SK-N-SH (cell line): ENCODE results near the gene C21orf91. TPM values are rescaled to one million over a fixed set of nuclear protein-coding genes. Genes with fewer than 3 reads are reported as not detected.

ENCODE experiments used
- CTCF ChIA-PET: fragments of 300-600, 350-600 bp; formaldehyde crosslinking; extraction: SDS; loops from one replicate; lab custom pipeline; 2021; lab: Yijun Ruan, JAX
- POLR2A ChIA-PET: fragments of 350-600 bp; sonication (Branson Sonifier 250); formaldehyde crosslinking; extraction: SDS; loops from one replicate; lab custom pipeline; 2020; ENCODE audit warnings: antibody characterized with exemption, inconsistent platforms; lab: Yijun Ruan, JAX
- DNase-seq: peaks from one replicate; pipeline ENCODE4 v3.0.0; 2012
- H2AFZ ChIP-seq: fragments of 200-600 bp; sonication (generic); 2 replicates; pipeline ENCODE4 v1.8.1; 2016; ENCODE audit warnings: antibody characterized with exemption, mild to moderate bottlenecking, low read depth
- H3F3A ChIP-seq: fragments of 200-600 bp; sonication (generic); replicated peaks from 2 replicates; pipeline ENCODE3; 2016; ENCODE audit warnings: antibody characterized with exemption, mild to moderate bottlenecking; ENCODE audit not compliant: insufficient read depth
- H3K27ac ChIP-seq, 2 experiments: fragments of 200-500 bp in 1 of 2; fragments of 200-600 bp in 1 of 2; sonication (Bioruptor generic) in 1 of 2; sonication (generic), shearing (Covaris generic) in 1 of 2; 2 replicates each; pipeline versions ENCODE4 v1.5.1 to v1.6.1; 2014 to 2016; ENCODE audit warnings: low read depth in 2 of 2, inconsistent platforms in 1 of 2, low read length in 1 of 2, mild to moderate bottlenecking in 1 of 2, mixed read lengths in 1 of 2
- H3K27me3 ChIP-seq: fragments of 200-600 bp; sonication (generic), shearing (Covaris generic); 2 replicates; pipeline ENCODE4 v1.6.1; 2016; ENCODE audit warnings: mixed run types; ENCODE audit not compliant: insufficient read depth
- H3K36me3 ChIP-seq, 2 experiments: fragments of 200-500 bp in 1 of 2; fragments of 200-600 bp in 1 of 2; sonication (Bioruptor generic) in 1 of 2; sonication (generic) in 1 of 2; replicated peaks in 1 of 2; 2 replicates each; pipeline versions ENCODE3 to v1.5.1; 2014 to 2016; ENCODE audit warnings: low read length in 1 of 2, mild to moderate bottlenecking in 1 of 2; ENCODE audit not compliant: insufficient read depth in 2 of 2, control insufficient read depth in 1 of 2
- H3K4me1 ChIP-seq, 2 experiments: fragments of 200-500 bp in 1 of 2; fragments of 200-600 bp in 1 of 2; sonication (Bioruptor generic) in 1 of 2; sonication (generic), shearing (Covaris generic) in 1 of 2; 2 replicates each; pipeline versions ENCODE4 v1.5.1 to v1.6.1; 2014 to 2016; ENCODE audit warnings: low read depth in 1 of 2, low read length in 1 of 2, mixed run types in 1 of 2; ENCODE audit not compliant: insufficient read depth in 2 of 2, control insufficient read depth in 1 of 2
- H3K4me2 ChIP-seq: fragments of 200-600 bp; sonication (generic), shearing (Covaris generic); 2 replicates; pipeline ENCODE4 v1.6.1; 2017; ENCODE audit warnings: mixed run types
- H3K4me3 ChIP-seq, 2 experiments: fragments of 200-500 bp in 1 of 2; fragments of 200-600 bp in 1 of 2; sonication (Bioruptor generic) in 1 of 2; sonication (generic), shearing (Covaris generic) in 1 of 2; 2 replicates each; pipeline versions ENCODE4 v1.5.1 to v1.8.1; 2014 to 2016; ENCODE audit warnings: low read depth in 2 of 2, inconsistent platforms in 1 of 2, low read length in 1 of 2, mild to moderate bottlenecking in 1 of 2, mixed read lengths in 1 of 2, moderate library complexity in 1 of 2
- H3K79me2 ChIP-seq: fragments of 200-600 bp; sonication (generic); 2 replicates; pipeline ENCODE4 v1.8.1; 2017; ENCODE audit warnings: mild to moderate bottlenecking; ENCODE audit not compliant: insufficient read depth
- H3K9ac ChIP-seq: fragments of 200-600 bp; sonication (generic); 2 replicates; pipeline ENCODE4 v1.6.1; 2017; ENCODE audit warnings: mixed run types
- H3K9me2 ChIP-seq: fragments of 200-600 bp; sonication (generic); 2 replicates; pipeline ENCODE4 v1.6.1; 2017; ENCODE audit warnings: mixed run types
- H3K9me3 ChIP-seq: fragments of 200-600 bp; sonication (generic); 2 replicates; pipeline ENCODE4 v1.6.1; 2017; ENCODE audit warnings: mixed run types, mild to moderate bottlenecking, moderate library complexity
- H4K20me1 ChIP-seq: fragments of 200-600 bp; sonication (generic); 2 replicates; pipeline ENCODE4 v1.6.1; 2017; ENCODE audit warnings: mild to moderate bottlenecking, mixed run types; ENCODE audit not compliant: insufficient read depth
- CHD2 ChIP-seq: fragments of 150-350 bp; IDR thresholded peaks from 2 replicates; pipeline ENCODE4 v1.6.1; 2018; ENCODE audit warnings: low read length; ENCODE audit not compliant: partially characterized antibody
- ELF1 ChIP-seq: IDR thresholded peaks from 2 replicates; pipeline ENCODE4 v1.4.0; 2012
- EP300 ChIP-seq, 2 experiments: IDR thresholded peaks; 2 replicates each; pipeline versions ENCODE4 v1.4.0 to v1.6.1; 2012; ENCODE audit warnings: borderline replicate concordance in 1 of 2, low read depth in 1 of 2, low read length in 1 of 2
- EZH2phosphoT487 ChIP-seq: fragments of 200-600 bp; sonication (generic); IDR thresholded peaks from 2 replicates; pipeline ENCODE4 v1.6.1; 2017; ENCODE audit warnings: low read depth, mixed run types, mild to moderate bottlenecking, antibody characterized with exemption, moderate library complexity, borderline replicate concordance
- FOSL2 ChIP-seq: IDR thresholded peaks from 2 replicates; pipeline ENCODE4 v1.4.0; 2012; ENCODE audit warnings: low read depth, mild to moderate bottlenecking, moderate library complexity, borderline replicate concordance
- FOXM1 ChIP-seq: IDR thresholded peaks from 2 replicates; pipeline ENCODE4 v1.4.0; 2012; ENCODE audit warnings: low read depth, mild to moderate bottlenecking
- NFIC ChIP-seq: IDR thresholded peaks from 2 replicates; pipeline ENCODE4 v1.4.0; 2012; ENCODE audit warnings: borderline replicate concordance
- RAD21 ChIP-seq: IDR thresholded peaks from 2 replicates; pipeline ENCODE4 v1.6.1; 2012; ENCODE audit warnings: mild to moderate bottlenecking, low read length
- RCOR1 ChIP-seq: fragments of 150-350 bp; IDR thresholded peaks from 2 replicates; pipeline ENCODE4 v1.6.1; 2017; ENCODE audit warnings: antibody characterized with exemption, low read length
- RXRA ChIP-seq: IDR thresholded peaks from 2 replicates; pipeline ENCODE4 v1.4.0; 2012; ENCODE audit warnings: low read depth, mild to moderate bottlenecking, borderline replicate concordance
- SIN3A ChIP-seq: IDR thresholded peaks from 2 replicates; pipeline ENCODE4 v1.6.1; 2012; ENCODE audit warnings: low read depth, mild to moderate bottlenecking, low read length, moderate library complexity, borderline replicate concordance
- SMC3 ChIP-seq: IDR thresholded peaks from 2 replicates; pipeline ENCODE4 v1.6.1; 2012; ENCODE audit warnings: low read depth, low read length, improper control_type of control experiment
- TCF12 ChIP-seq: IDR thresholded peaks from 2 replicates; pipeline ENCODE4 v1.4.0; 2012
- WGBS: methylation state at CpG from one replicate; pipeline ENCODE4 v1.1.6; 2017; ENCODE audit warnings: low lambda C conversion rate; 5-methylcytosine and 5-hydroxymethylcytosine counted together
- polyA plus RNA-seq, 3 experiments: library from polyadenylated mRNA; depleted of rRNA; stranded (reverse); fragments of >200 nt; gene quantifications; 2 replicates each; pipeline ENCODE4 v1.2.3, GENCODE V29; 2012
- TF ChIP-seq, protein P1 (sequence below): fragments of 150-350 bp; IDR thresholded peaks from 2 replicates; pipeline ENCODE4 v1.6.1; 2017; ENCODE audit warnings: antibody characterized with exemption, low read length, low read depth, borderline replicate concordance
- TF ChIP-seq, protein P2 (sequence below): IDR thresholded peaks from 2 replicates; pipeline ENCODE4 v1.4.0; 2012; ENCODE audit warnings: low read depth
- TF ChIP-seq, protein P3 (sequence below): IDR thresholded peaks from 2 replicates; pipeline ENCODE4 v1.4.0; 2012; ENCODE audit warnings: low read depth, borderline replicate concordance
- TF ChIP-seq, protein P4 (sequence below): IDR thresholded peaks from 2 replicates; pipeline ENCODE4 v1.4.0; 2012; ENCODE audit warnings: low read depth, borderline replicate concordance
- TF ChIP-seq, protein P5 (sequence below): fragments of 200-600 bp; sonication (generic); IDR thresholded peaks from 2 replicates; pipeline ENCODE4 v1.6.1; 2017; ENCODE audit warnings: antibody characterized with exemption, mild to moderate bottlenecking, moderate library complexity

C21orf91 gene
- polyA plus RNA-seq, 1 of the 3 experiments (the other 2 are of a cell fraction) = 2.2 TPM

DNA sequence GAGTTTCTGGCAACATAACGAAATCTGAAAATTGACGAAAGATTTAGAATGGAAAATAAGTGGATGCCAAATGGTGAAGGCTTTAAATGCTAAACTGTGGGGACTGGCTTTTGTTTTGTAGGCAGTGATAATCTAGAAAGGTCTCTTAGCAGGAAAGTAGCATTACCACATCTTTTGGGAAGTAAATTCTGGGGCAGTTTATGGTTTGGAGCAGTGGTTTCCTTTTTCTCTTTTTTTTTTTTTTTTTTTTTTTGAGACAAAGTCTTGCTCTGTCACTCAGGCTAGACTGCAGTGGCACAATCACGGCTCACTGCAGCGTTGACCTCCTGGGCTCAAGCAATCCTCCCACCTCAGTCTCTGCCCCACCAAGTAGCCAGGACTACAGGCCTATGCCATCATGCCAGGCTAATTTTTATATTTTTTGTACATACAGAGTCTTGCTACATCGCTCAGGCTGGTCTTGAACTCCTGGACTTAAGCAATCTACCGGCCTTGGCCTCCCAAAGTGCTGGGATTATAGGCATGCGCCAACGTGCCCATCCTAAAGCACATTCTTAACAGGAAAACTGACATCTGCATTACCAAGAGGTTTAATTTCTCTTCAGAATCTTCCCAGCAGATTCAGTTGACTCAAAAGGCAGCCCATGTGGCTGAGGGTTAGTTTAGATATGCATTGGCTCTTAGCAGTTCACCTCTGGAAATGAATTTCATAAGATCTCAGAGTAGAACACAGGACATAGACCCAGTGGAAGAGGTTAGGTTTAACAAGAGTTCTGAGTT is 32.9 kb downstream of the C21orf91 start (continued):
- no peak for TF ChIP-seq ELF1
- no peak for TF ChIP-seq TCF12
- TF ChIP-seq RAD21 = no peak
- no peak for TF ChIP-seq SIN3A
- no peak for TF ChIP-seq CHD2
- no peak for TF ChIP-seq EP300 (IDR thresholded peaks at IDR 0.05; ENCODE audit: borderline replicate concordance in 1 of 2, low read depth in 1 of 2, low read length in 1 of 2)

DNA sequence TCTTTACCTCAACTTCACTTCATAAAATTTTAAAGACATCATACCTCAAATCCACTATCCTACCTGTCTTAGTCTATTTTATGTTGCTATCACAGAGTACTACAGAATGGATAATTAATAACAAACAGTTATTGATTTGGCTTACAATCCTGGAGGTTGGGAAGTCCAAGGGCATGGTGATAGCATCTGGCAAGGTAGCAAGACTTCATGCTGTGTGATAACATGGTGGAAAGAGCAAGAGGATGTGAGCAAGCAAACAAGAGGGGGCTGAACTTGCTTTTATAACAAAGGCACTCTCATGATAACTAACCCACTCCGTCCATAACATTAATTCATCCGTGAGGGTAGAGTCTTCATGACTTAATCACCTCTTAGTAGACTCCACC is 33.8 kb downstream of the C21orf91 start:
- Histone ChIP-seq H2AFZ (no peak overlapping the region), H3K9me2 (no peaks in the 10 kb centered on the region), H3F3A (no peaks in the 10 kb centered on the region), H4K20me1 (no peaks in the 10 kb centered on the region), H3K27me3 (no peaks in the 10 kb centered on the region), H3K36me3 (peaks cover 0 to 13% of the 10 kb centered on the region in 2 experiments), H3K4me1 (no peaks in the 10 kb centered on the region), H3K9me3 (0 out of 2 replicates have a peak, but pooled peaks cover 3% of the 10 kb centered on the region), H3K4me3 (no peak overlapping the region), H3K27ac (no peak overlapping the region), H3K9ac (no peak overlapping the region), H3K79me2 (no peaks in the 10 kb centered on the region), H3K4me2 (no peak overlapping the region)
- ChIA-PET POLR2A (no interaction called here), CTCF (no interaction called here)
- 100% methylated on average over 2 of the region's 2 CpGs for WGBS
- TF ChIP-seq SMC3 (no peak), RCOR1 (no peak), NFIC (no peak), FOXM1 (no peak)
- TF ChIP-seq, protein P1, sequence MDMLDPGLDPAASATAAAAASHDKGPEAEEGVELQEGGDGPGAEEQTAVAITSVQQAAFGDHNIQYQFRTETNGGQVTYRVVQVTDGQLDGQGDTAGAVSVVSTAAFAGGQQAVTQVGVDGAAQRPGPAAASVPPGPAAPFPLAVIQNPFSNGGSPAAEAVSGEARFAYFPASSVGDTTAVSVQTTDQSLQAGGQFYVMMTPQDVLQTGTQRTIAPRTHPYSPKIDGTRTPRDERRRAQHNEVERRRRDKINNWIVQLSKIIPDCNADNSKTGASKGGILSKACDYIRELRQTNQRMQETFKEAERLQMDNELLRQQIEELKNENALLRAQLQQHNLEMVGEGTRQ = no peak
- TF ChIP-seq, protein P2, sequence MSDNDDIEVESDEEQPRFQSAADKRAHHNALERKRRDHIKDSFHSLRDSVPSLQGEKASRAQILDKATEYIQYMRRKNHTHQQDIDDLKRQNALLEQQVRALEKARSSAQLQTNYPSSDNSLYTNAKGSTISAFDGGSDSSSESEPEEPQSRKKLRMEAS = no peak
- no peak for DNase-seq

DNA sequence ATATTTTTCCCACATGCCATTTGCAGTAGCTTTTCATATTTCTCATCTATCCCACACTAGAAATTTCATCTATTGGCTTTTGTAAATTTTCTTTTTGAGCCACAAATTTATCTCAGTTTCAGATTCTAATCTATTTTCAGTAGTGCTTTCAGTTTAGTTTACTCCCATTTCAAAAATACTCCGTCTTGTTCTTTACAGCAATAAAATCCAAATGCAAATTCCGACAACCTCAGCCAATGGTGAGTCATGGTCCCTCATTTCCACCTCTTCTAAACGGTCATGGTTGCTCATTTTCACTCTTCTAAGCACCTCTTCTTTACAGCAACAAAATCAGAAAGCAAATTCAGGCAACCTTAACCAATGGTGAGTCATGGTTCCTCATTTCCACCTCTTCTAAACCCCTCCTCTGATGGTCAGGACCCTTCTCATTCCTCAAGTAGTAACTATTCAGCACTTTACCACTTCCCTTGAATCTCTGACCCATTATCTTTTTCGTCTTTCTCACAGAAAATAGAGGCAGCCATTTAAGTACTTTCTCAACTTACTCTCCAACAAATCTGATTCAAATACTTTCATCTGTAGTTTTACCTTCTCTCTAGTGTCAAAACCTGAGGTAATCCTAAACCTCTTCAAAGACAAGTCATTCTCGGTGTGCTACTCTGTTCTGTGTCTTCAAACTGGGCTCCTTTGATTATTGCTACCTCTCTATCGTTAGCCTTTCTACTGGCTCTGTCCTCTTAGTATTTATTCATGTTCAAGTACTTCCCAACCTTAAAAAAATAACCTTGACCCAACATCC is 34.4 kb downstream of the C21orf91 start:
- POLR2A ChIA-PET = interaction anchor here (2.3 kb wide), 1 partner anchor 34 kb away, joined by 6 read pairs; the partner anchor contains the start of gene C21orf91
- TF ChIP-seq EZH2phosphoT487 (no peak), RAD21 (no peak), ELF1 (no peak), FOSL2 (no peak), RXRA (no peak)
- TF ChIP-seq, protein P3, sequence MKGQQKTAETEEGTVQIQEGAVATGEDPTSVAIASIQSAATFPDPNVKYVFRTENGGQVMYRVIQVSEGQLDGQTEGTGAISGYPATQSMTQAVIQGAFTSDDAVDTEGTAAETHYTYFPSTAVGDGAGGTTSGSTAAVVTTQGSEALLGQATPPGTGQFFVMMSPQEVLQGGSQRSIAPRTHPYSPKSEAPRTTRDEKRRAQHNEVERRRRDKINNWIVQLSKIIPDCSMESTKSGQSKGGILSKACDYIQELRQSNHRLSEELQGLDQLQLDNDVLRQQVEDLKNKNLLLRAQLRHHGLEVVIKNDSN = no peak
- TF ChIP-seq, protein P4, sequence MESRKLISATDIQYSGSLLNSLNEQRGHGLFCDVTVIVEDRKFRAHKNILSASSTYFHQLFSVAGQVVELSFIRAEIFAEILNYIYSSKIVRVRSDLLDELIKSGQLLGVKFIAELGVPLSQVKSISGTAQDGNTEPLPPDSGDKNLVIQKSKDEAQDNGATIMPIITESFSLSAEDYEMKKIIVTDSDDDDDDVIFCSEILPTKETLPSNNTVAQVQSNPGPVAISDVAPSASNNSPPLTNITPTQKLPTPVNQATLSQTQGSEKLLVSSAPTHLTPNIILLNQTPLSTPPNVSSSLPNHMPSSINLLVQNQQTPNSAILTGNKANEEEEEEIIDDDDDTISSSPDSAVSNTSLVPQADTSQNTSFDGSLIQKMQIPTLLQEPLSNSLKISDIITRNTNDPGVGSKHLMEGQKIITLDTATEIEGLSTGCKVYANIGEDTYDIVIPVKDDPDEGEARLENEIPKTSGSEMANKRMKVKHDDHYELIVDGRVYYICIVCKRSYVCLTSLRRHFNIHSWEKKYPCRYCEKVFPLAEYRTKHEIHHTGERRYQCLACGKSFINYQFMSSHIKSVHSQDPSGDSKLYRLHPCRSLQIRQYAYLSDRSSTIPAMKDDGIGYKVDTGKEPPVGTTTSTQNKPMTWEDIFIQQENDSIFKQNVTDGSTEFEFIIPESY = no peak
- TF ChIP-seq, protein P5, sequence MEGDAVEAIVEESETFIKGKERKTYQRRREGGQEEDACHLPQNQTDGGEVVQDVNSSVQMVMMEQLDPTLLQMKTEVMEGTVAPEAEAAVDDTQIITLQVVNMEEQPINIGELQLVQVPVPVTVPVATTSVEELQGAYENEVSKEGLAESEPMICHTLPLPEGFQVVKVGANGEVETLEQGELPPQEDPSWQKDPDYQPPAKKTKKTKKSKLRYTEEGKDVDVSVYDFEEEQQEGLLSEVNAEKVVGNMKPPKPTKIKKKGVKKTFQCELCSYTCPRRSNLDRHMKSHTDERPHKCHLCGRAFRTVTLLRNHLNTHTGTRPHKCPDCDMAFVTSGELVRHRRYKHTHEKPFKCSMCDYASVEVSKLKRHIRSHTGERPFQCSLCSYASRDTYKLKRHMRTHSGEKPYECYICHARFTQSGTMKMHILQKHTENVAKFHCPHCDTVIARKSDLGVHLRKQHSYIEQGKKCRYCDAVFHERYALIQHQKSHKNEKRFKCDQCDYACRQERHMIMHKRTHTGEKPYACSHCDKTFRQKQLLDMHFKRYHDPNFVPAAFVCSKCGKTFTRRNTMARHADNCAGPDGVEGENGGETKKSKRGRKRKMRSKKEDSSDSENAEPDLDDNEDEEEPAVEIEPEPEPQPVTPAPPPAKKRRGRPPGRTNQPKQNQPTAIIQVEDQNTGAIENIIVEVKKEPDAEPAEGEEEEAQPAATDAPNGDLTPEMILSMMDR = no peak
- TF ChIP-seq, protein P2 = no peak

More for the DNA sequence above, 34.4 kb downstream of the C21orf91 start:
- H3K4me1 ChIP-seq = no peaks in the 10 kb centered on the region
- no peak overlapping the region for H3K9ac ChIP-seq
- 68% methylated on average over 6 of the region's 6 CpGs for WGBS
- H3K9me2 ChIP-seq = no peaks in the 10 kb centered on the region
- no peak overlapping the region for H2AFZ ChIP-seq
- no peaks in the 10 kb centered on the region for H3K79me2 ChIP-seq
- H3K4me2 ChIP-seq = no peak overlapping the region
- H3K4me3 ChIP-seq = no peak overlapping the region
- H3K36me3 ChIP-seq = peaks cover 0 to 13% of the 10 kb centered on the region in 2 experiments
- CTCF ChIA-PET = no interaction called here
- no peak overlapping the region for H3K27ac ChIP-seq
- 0 out of 2 replicates have a peak, but pooled peaks cover 3% of the 10 kb centered on the region for H3K9me3 ChIP-seq
- H3K27me3 ChIP-seq = no peaks in the 10 kb centered on the region
- DNase-seq = no peak
- H3F3A ChIP-seq = no peaks in the 10 kb centered on the region
- H4K20me1 ChIP-seq = no peaks in the 10 kb centered on the region
